H4 (cell line): ENCODE results near the gene NLRP6. TPM values are rescaled to one million over a fixed set of nuclear protein-coding genes. Genes with fewer than 3 reads are reported as not detected.
"Not testable (repeated sequence)": the region's sequence is repeated elsewhere in the genome, so short reads cannot be mapped to it uniquely, and the experiment has no call there.

Experiments
- DNase-seq: peaks from one replicate; pipeline ENCODE4 v3.0.0-alpha.2; 2015; ENCODE audit warnings: low spot score
- total RNA-seq: library from RNA; depleted of rRNA; stranded (reverse); fragments of >200 nt; shearing (Covaris generic); gene quantifications from 2 replicates; pipeline ENCODE4 v1.2.3, GENCODE V29; 2014

Gene NLRP6
- total RNA-seq, 1 experiment from 2014 or later: not detected

GRCh38 chr11:324156-324555 lies 45.9 kb downstream of the NLRP6 start:
- no peak for DNase-seq

- DNase-seq: not testable (repeated sequence)
Observed at GRCh38 chr11:324593-325517, 46.6 kb downstream of the NLRP6 start.

GRCh38 chr11:325796-326591 lies 47.8 kb downstream of the NLRP6 start:
- no peak for DNase-seq

- DNase-seq: no peak
Observed at GRCh38 chr11:326592-326841, 48.3 kb downstream of the NLRP6 start.

GRCh38 chr11:326842-327580 lies 48.8 kb downstream of the NLRP6 start:
- DNase-seq: no peak

GRCh38 chr11:327581-327923 lies 49.3 kb downstream of the NLRP6 start:
- DNase-seq: no peak

GRCh38 chr11:328012-328411 lies 49.8 kb downstream of the NLRP6 start:
- no peak for DNase-seq

- not testable (repeated sequence) for DNase-seq
Observed at GRCh38 chr11:328516-329100, 50.4 kb downstream of the NLRP6 start.

GRCh38 chr11:329886-330253 lies 51.7 kb downstream of the NLRP6 start:
- no peak for DNase-seq

- no peak for DNase-seq
Observed at GRCh38 chr11:330307-330693, 52.1 kb downstream of the NLRP6 start.

GRCh38 chr11:330694-331357 lies 52.6 kb downstream of the NLRP6 start:
- no peak for DNase-seq

- DNase-seq: no peak
Observed at GRCh38 chr11:331358-332060, 53.3 kb downstream of the NLRP6 start.

GRCh38 chr11:332651-333480 lies 54.7 kb downstream of the NLRP6 start:
- no peak for DNase-seq

- not testable (repeated sequence) for DNase-seq
Observed at GRCh38 chr11:333616-334263, 55.5 kb downstream of the NLRP6 start.

- no peak for DNase-seq
Observed at GRCh38 chr11:334264-334994, 56.2 kb downstream of the NLRP6 start.
